Psoas muscle (tissue), 8 donors: ENCODE data around the gene P4HB. TPM values are rescaled to one million over a fixed set of nuclear protein-coding genes. Genes with fewer than 3 reads are reported as not detected.

Experiments used
- ATAC-seq, 4 donors: fragments of 200-7000 bp; cut with Tn5 transposase; one replicate each; pipeline ENCODE4 v1.9.1; 2020; ENCODE audit warnings: moderate library complexity in 3 of 4, mild to moderate bottlenecking in 2 of 4
- DNase-seq, 2 donors: peaks; one replicate each; pipeline ENCODE4 v3.0.0-alpha.2; 2020
- H3K27ac ChIP-seq: fragments of 200-600 bp; one replicate; pipeline ENCODE4 v1.8.0; 2022
- H3K27me3 ChIP-seq, 3 donors: fragments of 200-600 bp in 1 of 3; one replicate each; pipeline versions ENCODE4 v1.6.1 to v1.8.0; 2013 to 2022; ENCODE audit warnings: low read length in 2 of 3, mild to moderate bottlenecking in 2 of 3, moderate library complexity in 1 of 3; ENCODE audit not compliant: insufficient read depth in 3 of 3
- H3K36me3 ChIP-seq, 2 donors: fragments of 200-600 bp in 1 of 2; one replicate each; pipeline versions ENCODE4 v1.6.1 to v1.8.0; 2013 to 2022; ENCODE audit warnings: low read depth in 1 of 2, mild to moderate bottlenecking in 1 of 2, moderate library complexity in 1 of 2; ENCODE audit not compliant: insufficient read depth in 1 of 2
- H3K4me1 ChIP-seq: fragments of 200-600 bp; one replicate; pipeline ENCODE4 v1.8.0; 2022
- H3K4me3 ChIP-seq: fragments of 200-600 bp; one replicate; pipeline ENCODE4 v1.8.0; 2022; ENCODE audit warnings: mild to moderate bottlenecking
- H3K9me3 ChIP-seq: fragments of 200-600 bp; one replicate; pipeline ENCODE4 v1.8.0; 2022
- WGBS, 3 donors: extraction: QIAGEN DNeasy Blood & Tissue Kit; methylation state at CpG; one replicate each; pipeline versions ENCODE4 v1.1.6 to v1.1.7; 2013; 5-methylcytosine and 5-hydroxymethylcytosine counted together
- intact Hi-C, 2 donors: fragments of 100-400 bp; cut with DNase I; formaldehyde crosslinking; loops; one replicate each; pipeline versions ENCODE4 v1.11.0 to v1.14.2; 2022
- polyA plus RNA-seq, 3 donors: library from polyadenylated mRNA; stranded (reverse); fragments of 200-250 nt; gene quantifications; one replicate each; pipeline ENCODE4 v1.2.3, GENCODE V29; 2013
- total RNA-seq, 4 donors: library from RNA; stranded (reverse); fragmentation: NEBNext Ultra II Directional in 2 of 4; extraction: Animal tissue kit (Norgen Biotek cat#: 25700) in 2 of 4; gene quantifications; one replicate each; pipeline versions ENCODE4 v1.2.1 to v1.2.4, GENCODE V29; 2021 to 2023
- TF ChIP-seq, protein P1 (sequence below): fragments of 200-600 bp; IDR thresholded peaks from one replicate; pipeline ENCODE4 v1.8.0; 2022; ENCODE audit warnings: antibody characterized with exemption
- donor health status: healthy with polysubstance abuse.
- donor health status: DM: no; HTN: no; CAD: no; lungs with moderate emphysema.
- donor health status: Bipolar disorder and iron deficiency.
- donor health status: healthy.
- donor health status: DM: yes; HTN: yes; CAD: no.
- donor health status: DM: no; HTN: no; CAD: no.
- donor health status: DM: no; HTN: no; CAD: no.
- donor health status: DM: yes; HTN: yes; CAD: no.

P4HB gene
- total and polyA plus RNA-seq, 7 donors: 236 to 384 (median 267) TPM

DNA sequence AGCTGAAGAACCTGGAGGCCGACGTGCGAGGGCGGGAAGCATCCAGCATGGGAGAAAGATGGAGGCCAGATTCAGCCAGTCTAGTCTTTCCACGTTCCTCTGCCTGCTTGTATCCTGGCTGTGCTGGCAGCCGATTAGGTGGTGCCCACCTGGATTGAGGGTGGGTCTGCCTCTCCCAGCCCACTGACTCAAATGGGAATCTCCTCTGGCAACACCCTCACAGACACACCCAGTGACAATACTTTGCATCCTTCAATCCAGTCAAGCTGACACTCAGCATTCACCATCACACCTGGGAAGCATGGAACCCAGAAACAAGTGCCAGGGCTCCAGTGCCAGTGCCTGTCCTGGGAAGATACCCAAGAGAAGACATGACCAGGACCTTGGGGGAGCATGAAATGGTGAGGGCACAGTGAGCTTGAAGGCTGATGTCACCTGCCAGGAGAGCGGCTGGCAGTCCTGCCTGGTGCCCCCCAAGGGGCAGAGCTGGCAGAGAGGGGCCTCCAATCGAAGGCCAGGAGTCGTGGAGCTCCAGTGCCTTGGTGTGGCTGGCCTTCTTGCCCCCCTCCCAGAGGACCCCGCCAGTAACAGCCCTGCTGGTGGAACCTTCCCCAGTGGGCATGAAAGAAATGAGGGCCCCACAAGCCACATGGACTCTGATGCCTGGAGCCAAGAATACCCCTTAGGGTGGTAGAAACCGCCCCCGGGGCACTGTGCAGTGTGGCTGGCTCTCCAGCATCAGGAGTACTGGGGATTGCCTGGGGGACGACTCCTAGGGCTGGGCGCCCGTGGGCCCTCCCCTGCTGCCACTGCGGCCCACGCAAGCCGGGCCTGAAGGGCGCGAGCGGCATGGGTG lies 41.1 kb upstream of the P4HB start:
- no peak for DNase-seq
- Histone ChIP-seq H3K4me1 (peaks cover 4% of the 10 kb centered on the region), H3K9me3 (no peaks in the 10 kb centered on the region), H3K4me3 (peak overlapping the region; percentile 57), H3K36me3 (peaks cover 0 to 67% of the 10 kb centered on the region in 2 donors), H3K27ac (no peak overlapping the region), H3K27me3 (no peaks in the 10 kb centered on the region)
- WGBS, 3 donors: 37 to 48% (median 45%) methylated on average over 20 to 21 of the region's 21 CpGs
- intact Hi-C loops: no loop called here
- TF ChIP-seq, protein P1, sequence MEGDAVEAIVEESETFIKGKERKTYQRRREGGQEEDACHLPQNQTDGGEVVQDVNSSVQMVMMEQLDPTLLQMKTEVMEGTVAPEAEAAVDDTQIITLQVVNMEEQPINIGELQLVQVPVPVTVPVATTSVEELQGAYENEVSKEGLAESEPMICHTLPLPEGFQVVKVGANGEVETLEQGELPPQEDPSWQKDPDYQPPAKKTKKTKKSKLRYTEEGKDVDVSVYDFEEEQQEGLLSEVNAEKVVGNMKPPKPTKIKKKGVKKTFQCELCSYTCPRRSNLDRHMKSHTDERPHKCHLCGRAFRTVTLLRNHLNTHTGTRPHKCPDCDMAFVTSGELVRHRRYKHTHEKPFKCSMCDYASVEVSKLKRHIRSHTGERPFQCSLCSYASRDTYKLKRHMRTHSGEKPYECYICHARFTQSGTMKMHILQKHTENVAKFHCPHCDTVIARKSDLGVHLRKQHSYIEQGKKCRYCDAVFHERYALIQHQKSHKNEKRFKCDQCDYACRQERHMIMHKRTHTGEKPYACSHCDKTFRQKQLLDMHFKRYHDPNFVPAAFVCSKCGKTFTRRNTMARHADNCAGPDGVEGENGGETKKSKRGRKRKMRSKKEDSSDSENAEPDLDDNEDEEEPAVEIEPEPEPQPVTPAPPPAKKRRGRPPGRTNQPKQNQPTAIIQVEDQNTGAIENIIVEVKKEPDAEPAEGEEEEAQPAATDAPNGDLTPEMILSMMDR: no peak
- ATAC-seq: peak in 3 of 4 donors; percentile 3 to 8 (median 5)

DNA sequence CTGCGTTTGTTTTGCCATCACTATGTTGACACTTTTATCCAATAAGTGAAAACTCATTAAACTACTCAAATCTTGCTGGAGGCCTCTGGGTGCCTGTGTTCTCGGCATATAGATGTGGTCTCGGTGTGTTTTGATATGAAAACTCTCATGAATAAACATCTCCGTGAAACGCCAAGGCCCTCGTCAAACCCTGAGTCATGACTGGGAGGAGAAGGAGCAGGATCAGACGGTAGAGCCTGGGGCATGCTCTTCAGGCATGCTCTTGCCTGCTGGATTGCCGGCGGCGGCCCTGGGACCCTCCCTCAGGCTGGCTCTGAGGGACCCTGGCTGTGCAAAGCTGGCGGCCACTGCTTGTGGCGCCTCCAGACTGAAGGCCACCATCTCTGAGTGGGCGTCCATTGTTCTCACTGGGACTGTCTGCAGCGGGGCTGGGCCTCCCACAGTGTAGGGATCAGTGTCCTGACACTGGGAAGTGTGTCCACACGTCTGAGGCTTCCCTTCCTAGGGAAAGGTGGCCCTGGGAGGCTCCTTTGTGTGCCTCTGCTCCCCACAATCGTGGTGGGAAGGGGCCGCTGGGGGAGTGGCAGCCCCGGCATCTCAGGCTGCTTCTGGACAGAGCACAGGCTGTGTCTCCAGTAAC lies 40.0 kb upstream of the P4HB start:
- Histone ChIP-seq H3K4me3 (no peak overlapping the region), H3K36me3 (peaks cover 0 to 71% of the 10 kb centered on the region in 2 donors), H3K4me1 (peaks cover 4% of the 10 kb centered on the region), H3K27ac (no peak overlapping the region), H3K27me3 (no peaks in the 10 kb centered on the region), H3K9me3 (no peaks in the 10 kb centered on the region)
- DNase-seq (no peak), ATAC-seq (no peak)
- TF ChIP-seq, protein P1: no peak
- 72 to 85% (median 81%) methylated on average over 18 of the region's 18 CpGs for WGBS, 3 donors
- intact Hi-C loops: no loop called here

DNA sequence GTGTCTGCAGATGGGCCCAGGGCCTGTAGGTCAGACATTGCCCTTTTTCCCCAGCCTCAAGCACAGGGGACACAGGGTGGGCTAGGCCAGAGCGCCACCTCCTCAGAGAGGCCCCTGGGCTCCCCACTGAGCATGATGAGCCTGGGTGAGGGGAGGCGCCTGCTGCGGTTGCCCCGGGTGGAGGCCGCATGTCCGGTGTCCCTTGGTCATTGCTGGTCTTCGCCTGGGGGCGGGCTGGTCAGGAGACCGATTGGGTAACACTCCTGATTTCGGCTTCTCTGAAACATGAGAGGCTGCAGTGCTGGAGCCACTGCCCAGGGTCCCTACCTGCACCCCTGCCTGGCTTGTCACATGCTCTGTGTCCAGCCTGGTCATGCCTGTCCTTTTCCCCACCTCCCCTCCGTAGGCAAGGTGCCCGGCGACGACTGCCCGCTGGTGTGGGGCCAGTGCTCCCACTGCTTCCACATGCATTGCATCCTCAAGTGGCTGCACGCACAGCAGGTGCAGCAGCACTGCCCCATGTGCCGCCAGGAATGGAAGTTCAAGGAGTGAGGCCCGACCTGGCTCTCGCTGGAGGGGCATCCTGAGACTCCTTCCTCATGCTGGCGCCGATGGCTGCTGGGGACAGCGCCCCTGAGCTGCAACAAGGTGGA lies 39.3 kb upstream of the P4HB start:
- H3K27ac ChIP-seq: no peak overlapping the region
- peaks cover 4% of the 10 kb centered on the region for H3K4me1 ChIP-seq
- 81 to 88% (median 86%) methylated on average over 22 of the region's 22 CpGs for WGBS, 3 donors
- no peaks in the 10 kb centered on the region for H3K9me3 ChIP-seq
- no peak for DNase-seq
- no peaks in the 10 kb centered on the region for H3K27me3 ChIP-seq
- TF ChIP-seq, protein P1: no peak
- intact Hi-C loops: no loop called here
- H3K4me3 ChIP-seq: no peak overlapping the region
- peak in 1 of 4 donors; percentile 14 for ATAC-seq
- H3K36me3 ChIP-seq: peaks cover 0 to 71% of the 10 kb centered on the region in 2 donors

DNA sequence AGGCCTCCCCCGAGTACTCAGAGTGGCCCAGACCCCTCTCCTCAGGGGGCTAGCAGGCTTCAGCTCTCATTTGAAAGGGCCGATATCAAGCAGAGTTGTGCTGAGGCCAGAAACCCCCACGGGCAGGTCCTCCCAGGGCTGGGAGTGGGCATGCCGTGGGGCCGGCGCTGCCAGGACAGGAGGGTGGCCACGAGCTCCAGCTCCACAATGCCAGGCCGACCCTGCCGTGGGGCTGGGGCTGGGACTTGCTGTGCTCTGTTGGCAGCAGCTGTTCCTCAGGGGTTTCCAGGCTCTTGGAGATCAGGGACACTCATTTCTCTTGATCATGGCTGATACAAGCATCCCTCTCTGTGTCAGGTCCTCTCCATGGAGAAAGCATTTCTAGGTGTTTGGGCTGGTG lies 38.5 kb upstream of the P4HB start:
- DNase-seq (no peak), ATAC-seq (no peak)
- intact Hi-C loops: no loop called here
- TF ChIP-seq, protein P1: no peak
- Histone ChIP-seq H3K27me3 (no peaks in the 10 kb centered on the region), H3K27ac (no peak overlapping the region), H3K9me3 (no peaks in the 10 kb centered on the region), H3K4me3 (no peak overlapping the region), H3K36me3 (peaks cover 0 to 71% of the 10 kb centered on the region in 2 donors), H3K4me1 (peaks cover 4% of the 10 kb centered on the region)
- 85 to 88% (median 86%) methylated on average over 9 of the region's 9 CpGs for WGBS, 3 donors
